ENCODE measurements around the gene LAD1. TPM values are rescaled to one million over a fixed set of nuclear protein-coding genes. Genes with fewer than 3 reads are reported as not detected.

The LAD1 gene
- total and polyA plus RNA-seq, 2 of the 13 experiments (the other 11 are each of a cell fraction or from before 2014, with no cell fraction given): 10.8 to 65.6 TPM

- POLR2A ChIA-PET: no interaction called here
- no peak overlapping the region for H3K27ac ChIP-seq (ENCODE audit: extremely low read length, insufficient read depth, low read length)
- in situ Hi-C loops (cut with HindIII; ENCODE audit: extremely low pct_ligation_motif_present, low pct_unique_long_range_greater_than_20kb): no loop called here
- no peak overlapping the region for H3K4me3 ChIP-seq (replicated peaks in 1 of 3; ENCODE audit: insufficient read depth in 1 of 3, low read depth in 2 of 3, low read length in 3 of 3)
- no peaks in the 10 kb centered on the region for H3K27me3 ChIP-seq (ENCODE audit: control insufficient read depth in 1 of 2, insufficient read depth in 2 of 2, low read length in 2 of 2)
- no peaks in the 10 kb centered on the region for H3K9me3 ChIP-seq (ENCODE audit: low read length)
- H3K79me2 ChIP-seq (ENCODE audit: insufficient read depth, low read length): peaks cover 12% of the 10 kb centered on the region
- H4K20me1 ChIP-seq (ENCODE audit: insufficient read depth, low read length): no peaks in the 10 kb centered on the region
- no peak overlapping the region for H3K4me2 ChIP-seq (ENCODE audit: low read depth, low read length)
- H2AFZ ChIP-seq (ENCODE audit: low read length): no peak overlapping the region
- 77% methylated on average over 2 of the region's 2 CpGs for WGBS (ENCODE audit: low lambda C conversion rate)
- no peaks in the 10 kb centered on the region for H3K36me3 ChIP-seq (replicated peaks in 1 of 2; ENCODE audit: control insufficient read depth in 1 of 2, insufficient read depth in 2 of 2, low read length in 2 of 2)
- TF ChIP-seq RNF2 (conservative IDR thresholded peaks at IDR 0.05; ENCODE audit: low read depth): no peak
- TF ChIP-seq ZNF552 (CRISPR knock-in tag; IDR thresholded peaks at IDR 0.05; ENCODE audit: borderline replicate concordance): no peak
- intact Hi-C loops (cut with micrococcal nuclease; ENCODE audit: unreplicated experiment): no loop called here
- ATAC-seq (no peak), DNase-seq (ENCODE audit: low spot score) (no peak), FAIRE-seq (no peak)
- H3K4me1 ChIP-seq (ENCODE audit: insufficient read depth, low read length): peaks cover 68% of the 10 kb centered on the region
- CTCF ChIA-PET (ENCODE audit: low intra/inter-chr PET ratio, low total read pairs): no interaction called here
- no TSS peak for BruUV-seq (replicated peaks)
- no peak overlapping the region for H3K9ac ChIP-seq (ENCODE audit: insufficient read depth, low read depth, low read length)
Measured at GRCh38 chr1:201401700-201402099, 2.6 kb upstream of the LAD1 start.

DNA sequence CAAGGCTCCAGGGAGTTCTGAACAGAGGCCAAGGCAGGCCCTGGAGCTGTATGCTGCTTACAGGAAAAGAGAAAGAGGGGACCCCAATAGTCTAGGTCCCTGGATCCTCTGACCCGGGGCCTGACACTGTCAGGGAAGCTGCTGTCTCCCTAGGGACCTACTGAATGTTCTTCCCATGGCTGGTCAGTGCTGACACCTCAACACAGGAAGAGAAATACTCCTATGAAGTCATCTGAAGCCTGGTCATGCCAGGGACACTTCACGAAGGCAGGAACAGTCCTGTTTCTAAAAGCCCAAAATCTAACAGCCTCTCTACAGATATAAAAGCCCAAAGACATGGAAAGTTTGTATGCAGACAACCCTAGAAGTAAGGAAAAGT, 1.7 kb upstream of the LAD1 start:
- WGBS (ENCODE audit: low lambda C conversion rate): 100% methylated on average over 1 of the region's 2 CpGs
- POLR2A ChIA-PET: interaction anchor here (1.8 kb wide), 1 partner anchor 247 kb away, joined by 5 read pairs; the partner anchor contains the start of gene TMEM9
- no peaks in the 10 kb centered on the region for H3K9me3 ChIP-seq (ENCODE audit: low read length)
- H3K4me3 ChIP-seq (replicated peaks in 1 of 3; ENCODE audit: insufficient read depth in 1 of 3, low read depth in 2 of 3, low read length in 3 of 3): no peak overlapping the region
- peaks cover 8% of the 10 kb centered on the region; the same call in 1 of the 2 replicates for H4K20me1 ChIP-seq (ENCODE audit: insufficient read depth, low read length)
- DNase-seq (ENCODE audit: low spot score): no peak
- no peaks in the 10 kb centered on the region for H3K36me3 ChIP-seq (replicated peaks in 1 of 2; ENCODE audit: control insufficient read depth in 1 of 2, insufficient read depth in 2 of 2, low read length in 2 of 2)
- CTCF ChIA-PET (ENCODE audit: low intra/inter-chr PET ratio, low total read pairs): no interaction called here
- H3K4me1 ChIP-seq (ENCODE audit: insufficient read depth, low read length): peaks cover 68% of the 10 kb centered on the region
- TF ChIP-seq USF2 (IDR thresholded peaks at IDR 0.05; ENCODE audit: low read depth, low read length): no peak
- TF ChIP-seq USF2 (CRISPR knock-in tag; IDR thresholded peaks at IDR 0.05; ENCODE audit: borderline replicate concordance): 0 out of 2 replicates have a peak, but pooled peaks have one; percentile 13
- no peak for TF ChIP-seq ZNF34 (CRISPR knock-in tag; IDR thresholded peaks at IDR 0.05; ENCODE audit: borderline replicate concordance)
- TF ChIP-seq SUZ12 (IDR thresholded peaks at IDR 0.05; ENCODE audit: low read depth, low read length): no peak
- TF ChIP-seq PAX8 (CRISPR knock-in tag; IDR thresholded peaks at IDR 0.05; ENCODE audit: borderline replicate concordance): no peak
- TF ChIP-seq BRD4 (CRISPR knock-in tag; IDR thresholded peaks at IDR 0.05): no peak
- H3K27me3 ChIP-seq (ENCODE audit: control insufficient read depth in 1 of 2, insufficient read depth in 2 of 2, low read length in 2 of 2): no peaks in the 10 kb centered on the region
- H3K9ac ChIP-seq (ENCODE audit: insufficient read depth, low read depth, low read length): no peak overlapping the region
- no peak overlapping the region for H2AFZ ChIP-seq (ENCODE audit: low read length)
- H3K4me2 ChIP-seq (ENCODE audit: low read depth, low read length): no peak overlapping the region
- BruUV-seq (replicated peaks): no TSS peak
- H3K27ac ChIP-seq (ENCODE audit: extremely low read length, insufficient read depth, low read length): no peak overlapping the region
- FAIRE-seq: no peak
- intact Hi-C loops (cut with micrococcal nuclease; ENCODE audit: unreplicated experiment): no loop called here
- in situ Hi-C loops (cut with HindIII; ENCODE audit: extremely low pct_ligation_motif_present, low pct_unique_long_range_greater_than_20kb): no loop called here
- no peak for ATAC-seq
- H3K79me2 ChIP-seq (ENCODE audit: insufficient read depth, low read length): peaks cover 21% of the 10 kb centered on the region

All from HepG2 (cell line).